HUDEP-2 (cell line): ENCODE data around the gene ATP6V1C2.

Experiments used
- DNase-seq, 76 experiments: peaks; one replicate each; lab custom pipeline; 2025; ENCODE audit not compliant: unreplicated experiment in 76 of 76; lab: John Stamatoyannopoulos, UW

The ATP6V1C2 gene

DNA sequence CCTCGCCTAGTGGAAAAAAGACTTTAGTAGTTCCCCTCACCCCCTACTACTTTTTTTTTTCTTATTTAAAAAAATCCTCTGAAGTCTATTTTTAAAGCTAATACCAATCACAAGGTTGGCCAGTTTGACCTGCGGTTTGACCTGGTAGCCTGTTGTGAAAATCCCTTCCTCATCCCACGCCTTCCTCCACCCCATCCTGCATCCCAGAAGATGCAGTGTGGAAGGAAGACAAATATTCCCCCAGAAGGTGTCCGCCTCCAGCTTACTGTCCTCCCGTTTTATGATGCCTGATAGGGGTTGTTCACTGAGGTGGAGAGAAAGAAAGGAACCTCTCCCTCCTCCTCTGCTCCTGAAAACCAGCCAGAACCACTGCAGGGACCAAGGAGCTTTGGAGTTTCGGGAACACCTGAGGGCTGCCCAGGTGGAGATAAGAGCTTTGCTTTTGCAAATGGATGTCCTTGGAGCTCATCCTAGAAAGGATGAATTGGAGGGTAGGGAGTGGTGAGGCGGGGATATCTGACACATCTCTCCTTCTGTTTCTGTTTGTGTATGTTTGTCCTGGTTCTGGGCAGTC lies 909 bp downstream of the ATP6V1C2 start:
- DNase-seq, result no peak

DNA sequence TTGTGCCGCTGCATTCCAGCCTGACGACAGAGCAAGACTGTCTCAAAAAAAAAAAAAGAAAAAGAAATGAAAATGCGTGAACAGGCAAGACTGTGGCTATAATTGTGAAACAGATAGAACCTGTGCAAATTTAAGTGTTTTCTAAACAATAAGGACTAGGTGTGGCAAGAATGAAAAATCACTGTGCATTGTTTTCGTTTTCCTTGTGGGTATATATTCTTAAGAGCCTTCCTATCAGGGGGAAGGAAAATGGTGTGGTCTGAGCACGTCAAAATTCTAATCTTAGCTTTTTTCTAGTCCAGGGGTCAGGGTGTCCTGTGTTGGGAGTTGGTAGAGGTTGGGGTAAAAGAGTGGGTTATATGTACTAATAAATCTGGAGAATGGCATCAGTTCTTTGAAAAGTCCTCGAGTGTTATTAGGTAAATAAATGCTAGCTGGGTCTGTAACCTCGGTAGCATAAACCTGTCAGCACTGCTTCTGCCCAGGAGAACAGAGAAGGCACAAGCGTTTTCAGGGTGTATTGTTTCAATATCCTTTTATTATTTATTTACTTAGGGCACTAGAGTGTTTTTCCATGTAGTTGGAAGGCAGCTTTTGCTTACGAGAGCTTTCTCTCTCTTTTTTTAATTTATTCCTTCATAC lies 11.6 kb downstream of the ATP6V1C2 start:
- DNase-seq, result no peak

DNA sequence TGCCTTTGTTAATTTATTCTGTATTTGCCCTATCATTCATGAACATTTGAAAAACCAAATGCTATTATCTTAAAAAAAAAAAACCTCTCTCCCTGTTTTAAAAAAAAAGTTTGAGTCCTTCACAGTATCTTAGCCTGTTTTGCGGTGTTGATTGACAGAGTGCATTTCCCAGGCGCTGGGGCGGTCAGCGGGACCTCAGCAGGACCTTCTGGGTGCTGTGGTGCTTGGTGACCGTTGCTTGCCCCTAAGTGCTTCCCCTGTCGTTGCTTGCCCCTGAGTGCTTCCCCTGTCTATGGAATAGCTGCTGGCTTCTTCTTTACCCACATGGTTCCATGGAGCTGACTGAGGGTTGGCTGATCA lies 12.1 kb downstream of the ATP6V1C2 start:
- DNase-seq, result no peak

DNA sequence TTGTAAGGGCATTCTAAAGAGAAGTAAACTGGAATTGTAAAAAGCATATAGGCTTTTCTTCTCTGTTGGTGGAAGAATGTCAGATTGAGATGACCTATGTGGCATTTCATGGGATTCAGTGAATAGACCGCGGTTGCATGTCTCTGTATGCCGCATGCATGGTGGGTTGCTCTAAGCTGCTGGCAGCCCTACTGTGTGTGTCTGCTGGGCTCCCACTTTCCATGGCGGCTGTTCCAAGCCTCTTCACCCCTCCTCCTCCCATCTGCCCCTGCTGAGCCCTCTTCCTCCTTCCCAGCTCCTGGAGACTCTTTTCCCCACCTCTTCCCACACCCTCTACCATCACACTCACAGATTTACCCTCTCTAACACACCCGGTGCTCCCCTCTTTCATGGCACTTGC lies 12.6 kb downstream of the ATP6V1C2 start:
- no peak for DNase-seq

DNA sequence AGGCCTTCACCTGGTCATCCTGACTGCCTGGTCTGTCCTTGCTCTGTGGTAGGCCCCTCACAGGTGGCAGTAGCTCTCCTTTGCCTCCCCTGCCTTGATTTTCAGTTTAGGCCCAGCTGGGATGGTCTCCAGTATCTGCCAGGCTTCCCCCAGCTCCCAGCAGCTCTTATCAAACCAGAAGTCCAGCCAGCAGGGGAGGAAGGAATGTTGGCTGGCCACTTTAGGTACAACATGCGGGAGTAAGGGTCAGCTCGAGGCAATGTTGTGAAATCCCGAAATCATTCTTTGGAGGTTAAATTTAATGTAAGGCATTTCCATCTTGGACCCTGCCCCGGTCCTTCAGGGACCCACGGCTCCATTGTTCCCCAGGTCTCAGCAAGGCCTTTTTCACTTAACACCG lies 16.8 kb downstream of the ATP6V1C2 start:
- no peak for DNase-seq

DNA sequence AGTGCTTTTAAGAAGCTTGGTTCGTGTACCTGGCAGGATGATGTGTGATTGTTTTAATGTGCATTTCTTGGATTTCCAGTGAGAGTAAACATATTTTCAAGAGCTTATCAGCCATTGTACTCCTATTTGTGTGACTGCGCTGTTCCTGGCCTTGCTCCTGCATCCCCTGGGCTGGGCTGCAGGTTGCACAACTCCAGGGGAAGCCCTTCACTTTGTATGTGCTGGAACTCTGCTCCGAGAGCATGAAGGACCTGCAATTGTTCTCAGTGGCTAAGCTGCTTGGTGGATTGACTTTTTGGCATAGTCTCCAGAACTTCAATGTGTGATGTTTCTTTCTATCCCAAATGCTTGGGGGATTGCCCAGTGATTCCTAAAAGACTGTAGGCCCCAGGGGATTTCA lies 18.8 kb downstream of the ATP6V1C2 start:
- DNase-seq, result no peak

DNA sequence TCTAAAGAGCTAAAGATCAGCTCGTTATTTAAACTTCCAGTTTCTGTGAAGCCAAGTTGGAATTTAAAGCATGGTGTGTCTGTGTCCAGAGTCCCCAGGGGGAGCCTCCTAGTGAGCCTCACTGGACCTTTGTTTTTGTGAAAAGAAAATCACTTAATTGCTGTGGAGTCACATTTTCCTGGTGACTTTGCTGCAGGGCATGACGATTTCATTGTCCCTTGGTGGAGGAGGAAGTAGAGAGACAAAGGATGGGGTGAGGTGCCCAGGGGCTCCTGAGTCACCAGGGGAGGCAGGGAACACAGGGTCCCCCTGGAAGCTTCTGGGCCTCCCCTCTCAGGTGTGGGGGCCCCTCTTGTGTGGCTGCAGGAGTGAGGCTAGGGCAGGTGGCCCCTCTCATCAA lies 19.7 kb downstream of the ATP6V1C2 start:
- DNase-seq, result no peak

DNA sequence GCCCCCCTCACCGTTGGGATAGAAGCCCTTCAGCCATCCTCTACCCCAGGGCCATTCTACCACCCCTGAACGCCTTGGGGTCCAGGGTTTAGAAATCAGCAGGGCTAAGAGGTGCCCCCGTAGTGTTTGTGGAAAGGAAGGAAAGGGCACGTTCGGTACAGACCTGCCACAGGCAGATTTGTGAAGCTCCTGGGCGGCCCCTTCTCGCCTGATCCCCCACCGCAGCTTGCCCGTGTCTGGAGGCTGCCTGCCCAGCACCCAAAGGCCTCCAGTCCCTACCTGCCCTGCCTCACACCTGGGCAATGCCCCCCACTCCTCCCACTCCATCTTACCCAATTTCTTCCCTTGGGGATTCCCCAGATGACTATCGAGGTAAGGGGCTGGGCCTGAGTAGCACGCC lies 21.2 kb downstream of the ATP6V1C2 start:
- no peak for DNase-seq

DNA sequence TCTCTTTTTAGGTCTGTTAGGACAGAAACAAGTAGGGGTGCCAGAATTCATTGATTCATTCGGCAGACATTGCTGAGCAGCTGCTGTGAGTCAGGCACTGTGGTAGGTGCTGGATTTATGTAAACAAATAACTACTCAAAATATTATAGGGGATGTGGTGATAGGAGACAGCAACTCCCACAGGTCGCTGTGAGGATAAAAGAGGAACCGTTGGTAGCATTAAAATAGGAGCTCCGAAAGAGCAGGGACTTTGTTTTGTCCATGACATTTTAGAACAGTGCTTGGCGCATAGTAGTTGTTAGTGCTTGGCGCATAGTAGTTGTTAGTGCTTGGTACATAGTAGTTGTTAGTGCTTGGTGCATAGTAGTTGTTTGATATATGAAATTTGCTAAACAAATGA lies 29.2 kb downstream of the ATP6V1C2 start:
- DNase-seq, result no peak

DNA sequence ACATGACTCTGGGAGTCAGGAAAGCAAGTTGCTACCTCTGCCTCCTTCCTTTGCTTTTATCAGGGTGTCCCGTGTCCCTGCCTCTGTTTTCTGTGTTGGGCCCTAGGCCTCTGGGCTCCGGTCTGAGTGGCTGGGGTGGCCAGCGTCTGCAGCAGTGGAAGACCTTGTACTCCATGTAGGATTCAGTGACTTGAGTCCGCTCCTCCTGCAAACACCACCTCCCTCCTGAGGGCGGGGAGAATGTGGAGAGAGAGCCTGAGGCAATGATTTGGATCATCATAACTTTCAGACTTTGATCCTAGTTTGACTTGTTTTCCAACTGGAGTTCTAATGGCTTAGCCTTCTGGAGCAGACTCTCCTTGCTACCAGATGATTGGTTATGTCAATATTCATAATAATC lies 30.8 kb downstream of the ATP6V1C2 start:
- no peak for DNase-seq

DNA sequence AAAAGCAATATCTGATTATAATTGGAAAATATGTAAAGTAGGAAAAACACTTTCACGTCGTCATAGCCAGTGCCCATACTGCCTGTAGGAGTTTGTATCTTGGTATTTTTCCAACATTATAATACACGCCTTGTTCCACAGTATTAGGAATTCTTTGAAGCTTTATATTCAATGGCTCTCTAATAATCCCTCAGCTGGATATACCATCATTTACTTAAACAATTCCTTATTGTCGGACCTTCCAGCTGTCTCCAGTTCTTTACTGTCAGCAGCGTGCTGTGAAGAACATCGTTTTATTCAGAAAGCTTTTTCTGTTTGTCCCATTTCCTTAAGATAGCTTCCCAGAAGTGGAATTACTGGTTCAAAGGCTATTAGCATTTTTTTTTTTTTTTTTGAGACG lies 31.7 kb downstream of the ATP6V1C2 start:
- no peak for DNase-seq

DNA sequence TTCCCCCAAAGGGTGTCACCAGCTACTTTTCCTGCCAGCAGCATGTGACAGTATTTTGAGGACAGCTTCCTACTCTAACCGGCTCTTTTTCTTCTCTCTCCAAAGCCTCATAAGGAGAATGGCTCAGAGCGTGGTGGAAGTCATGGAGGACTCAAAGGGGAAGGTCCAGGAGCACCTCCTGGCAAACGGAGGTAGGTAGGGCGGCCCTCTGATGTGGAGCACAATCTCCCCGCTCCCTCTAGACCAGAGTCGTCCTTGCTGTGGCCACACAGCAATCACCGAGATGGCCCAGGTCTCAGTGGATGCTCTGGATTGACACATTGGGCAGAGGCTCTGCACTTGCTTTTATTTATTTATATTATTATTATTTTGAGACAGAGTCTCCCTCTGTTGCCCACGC lies 32.4 kb downstream of the ATP6V1C2 start:
- no peak for DNase-seq

DNA sequence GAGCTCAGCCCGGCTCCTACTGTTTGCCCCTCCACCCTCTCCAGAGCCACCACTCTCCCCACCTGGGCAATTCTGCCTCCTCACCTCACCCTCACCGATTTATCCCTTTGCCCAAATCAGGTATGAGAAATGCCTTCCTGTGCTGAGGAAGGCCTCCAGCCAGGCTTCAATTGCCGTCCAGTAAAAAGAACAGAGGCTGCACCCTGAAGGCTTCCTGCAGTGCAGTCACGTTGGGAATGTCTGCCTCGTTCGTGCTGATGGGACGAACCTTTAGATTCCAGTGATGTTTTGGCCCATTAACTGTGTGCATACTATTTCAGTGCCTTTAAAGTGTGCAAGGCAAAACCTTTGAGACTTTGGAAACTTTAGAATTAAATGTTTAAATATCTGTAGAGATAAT lies 34.2 kb downstream of the ATP6V1C2 start:
- DNase-seq, result no peak

DNA sequence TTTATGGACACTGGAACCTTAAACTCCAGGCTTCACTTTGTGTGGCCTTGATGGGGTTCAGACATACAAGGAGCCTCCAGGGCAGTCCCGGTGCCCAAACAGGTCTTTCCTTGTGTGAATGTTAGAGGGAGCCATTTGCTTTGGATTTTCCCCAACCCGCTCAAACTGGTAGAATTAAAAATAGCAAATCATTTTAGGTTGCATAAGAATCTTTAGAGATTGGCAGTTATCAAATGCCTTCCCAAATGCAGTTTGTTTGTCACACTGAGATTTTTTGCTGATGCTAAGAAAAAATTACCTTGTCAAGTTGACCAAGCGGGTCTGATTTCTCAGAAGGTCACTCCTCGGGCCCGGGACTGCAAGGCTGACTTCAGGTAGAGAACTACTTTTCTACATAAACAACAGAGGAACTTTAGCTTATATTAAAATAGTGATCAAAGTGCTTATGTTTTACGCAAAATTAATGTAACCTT lies 36.4 kb downstream of the ATP6V1C2 start:
- DNase-seq, result no peak

DNA sequence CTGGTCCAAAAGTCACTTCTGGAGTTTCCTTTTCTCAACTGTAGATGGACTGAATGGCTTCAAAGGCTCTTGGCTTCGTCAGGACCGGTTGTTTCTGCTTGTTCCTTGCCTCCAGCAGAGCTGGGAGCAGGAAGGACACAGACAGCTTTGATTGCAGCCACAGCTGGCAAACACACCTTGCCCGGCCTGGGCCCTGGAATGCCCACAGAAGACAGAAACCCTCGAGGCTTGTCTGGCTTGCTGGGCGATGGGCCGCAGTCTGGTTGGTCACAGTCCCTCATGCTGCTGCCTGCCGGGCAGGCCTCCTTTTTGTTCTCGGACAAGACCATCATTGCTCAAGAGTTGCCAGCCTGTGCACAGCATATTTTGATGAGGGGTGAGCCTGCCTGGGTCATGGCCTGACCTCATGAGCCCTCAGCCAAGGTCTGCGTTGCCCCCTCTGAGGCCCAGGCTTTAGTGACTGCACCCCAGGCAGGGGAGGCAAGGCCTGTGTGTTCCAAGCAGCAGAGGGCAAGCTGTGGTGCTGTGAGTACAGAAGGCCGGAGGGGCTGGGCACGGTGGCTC lies 37.8 kb downstream of the ATP6V1C2 start:
- no peak for DNase-seq

DNA sequence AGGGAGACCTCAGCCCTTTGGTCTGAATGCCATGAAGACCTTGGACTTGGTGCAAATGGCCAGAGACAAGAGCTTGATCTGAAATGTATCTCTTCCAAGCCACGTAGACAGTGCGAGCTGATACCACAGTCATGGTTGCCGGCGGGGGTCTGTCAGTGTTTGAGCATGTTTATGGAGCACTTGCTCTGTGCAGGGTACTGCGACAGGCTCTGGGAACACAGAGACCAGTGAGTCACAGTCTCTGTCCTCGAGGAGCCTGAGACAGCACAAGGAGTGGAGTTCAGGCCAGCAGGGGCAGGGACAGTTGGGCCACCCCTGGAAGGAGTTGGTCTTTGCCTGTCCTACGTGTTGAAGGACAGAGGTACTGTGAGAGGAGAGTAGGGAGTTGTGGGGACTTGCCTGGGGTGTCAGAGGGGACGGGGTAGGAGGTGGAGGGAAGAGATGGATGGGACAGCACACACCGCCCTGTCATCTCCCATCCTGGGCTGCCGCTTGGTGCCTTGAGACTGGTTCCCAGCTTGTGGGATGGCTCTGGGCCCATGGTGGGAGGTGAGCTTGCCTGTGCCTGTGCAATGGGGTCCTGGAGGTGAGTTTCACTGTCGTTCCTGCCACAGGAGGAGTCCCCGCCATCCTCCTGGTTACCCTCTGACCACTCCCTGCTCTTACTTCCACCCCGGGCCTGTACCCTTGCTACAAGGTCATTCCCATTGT lies 39.5 kb downstream of the ATP6V1C2 start:
- no peak for DNase-seq

DNA sequence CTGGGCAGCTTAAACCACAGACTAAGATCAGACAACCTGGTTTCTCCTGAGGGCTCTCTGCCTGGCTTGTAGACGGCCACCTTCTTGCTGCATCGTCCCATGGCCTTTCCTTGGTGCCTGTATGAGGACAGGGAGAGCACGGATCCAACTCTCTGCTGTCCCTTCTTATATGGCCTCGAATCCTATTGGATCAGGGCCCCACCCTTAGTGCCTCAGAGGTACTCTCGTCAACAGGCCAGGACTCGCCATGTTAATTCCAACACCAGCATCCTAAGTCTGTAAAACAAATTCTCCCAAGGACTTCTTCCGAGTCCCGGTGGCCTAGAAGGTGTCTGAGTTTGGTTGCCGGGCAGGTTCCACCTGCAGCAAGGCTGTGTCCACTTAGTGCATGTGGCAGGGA lies 40.2 kb downstream of the ATP6V1C2 start:
- no peak for DNase-seq

DNA sequence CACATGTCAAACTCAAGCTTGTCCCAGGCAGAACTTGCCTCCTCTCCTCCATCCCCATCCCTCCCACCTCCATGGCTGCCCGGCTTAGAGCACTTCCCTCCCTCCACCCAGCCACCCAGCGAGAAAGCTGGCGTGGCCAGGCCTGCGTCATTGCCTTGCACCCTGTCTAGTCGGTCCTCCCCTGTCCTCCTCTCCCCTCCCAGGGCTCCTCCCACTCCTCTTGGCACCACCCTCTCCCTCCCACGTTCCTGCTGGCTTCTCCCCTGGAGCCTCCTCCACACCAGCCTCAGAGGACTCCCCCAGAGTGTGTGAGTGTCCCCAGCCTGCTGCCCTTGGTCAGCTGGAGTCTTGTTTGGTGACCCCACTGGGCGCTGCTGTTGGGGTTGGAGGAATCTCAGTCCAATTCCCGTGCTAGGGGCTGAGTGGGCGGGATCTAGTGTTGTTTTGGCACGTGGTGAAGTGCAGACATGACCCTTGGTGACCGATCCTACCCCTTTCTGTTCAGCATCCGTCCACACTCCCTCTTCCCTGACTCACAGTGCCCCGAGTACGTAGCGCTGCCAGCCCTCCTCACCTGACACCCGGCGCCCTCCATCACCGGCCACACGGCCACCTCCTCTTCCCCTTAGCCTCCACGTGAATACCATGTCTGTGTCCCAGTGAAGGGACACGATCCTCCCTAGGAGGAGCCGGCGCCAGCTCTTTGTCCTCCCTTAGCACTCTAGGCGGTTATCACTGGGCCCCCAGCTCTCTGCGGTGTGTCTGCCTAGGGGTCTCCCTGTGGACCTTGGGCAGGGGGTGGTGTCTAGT lies 41.4 kb downstream of the ATP6V1C2 start:
- peak in 27 of 76 experiments; percentile 4 to 44 (median 19) for DNase-seq

DNA sequence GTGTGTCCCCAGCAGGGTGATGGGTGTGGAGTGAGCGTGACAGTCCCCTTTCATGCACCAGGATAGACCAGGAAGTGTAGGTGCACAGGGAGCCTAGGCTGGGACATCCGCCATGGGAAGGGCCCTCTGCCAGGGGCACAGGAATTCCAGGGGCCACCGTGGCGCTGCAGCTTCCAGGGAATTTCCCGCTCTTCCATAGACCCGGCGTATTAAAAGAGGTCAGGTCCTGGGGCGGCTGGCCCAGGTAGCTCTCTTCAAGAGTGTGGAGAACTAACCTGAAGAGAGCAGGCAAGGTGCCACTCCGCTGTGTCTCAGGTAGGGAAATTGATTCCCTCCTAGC lies 42.0 kb downstream of the ATP6V1C2 start:
- no peak for DNase-seq

DNA sequence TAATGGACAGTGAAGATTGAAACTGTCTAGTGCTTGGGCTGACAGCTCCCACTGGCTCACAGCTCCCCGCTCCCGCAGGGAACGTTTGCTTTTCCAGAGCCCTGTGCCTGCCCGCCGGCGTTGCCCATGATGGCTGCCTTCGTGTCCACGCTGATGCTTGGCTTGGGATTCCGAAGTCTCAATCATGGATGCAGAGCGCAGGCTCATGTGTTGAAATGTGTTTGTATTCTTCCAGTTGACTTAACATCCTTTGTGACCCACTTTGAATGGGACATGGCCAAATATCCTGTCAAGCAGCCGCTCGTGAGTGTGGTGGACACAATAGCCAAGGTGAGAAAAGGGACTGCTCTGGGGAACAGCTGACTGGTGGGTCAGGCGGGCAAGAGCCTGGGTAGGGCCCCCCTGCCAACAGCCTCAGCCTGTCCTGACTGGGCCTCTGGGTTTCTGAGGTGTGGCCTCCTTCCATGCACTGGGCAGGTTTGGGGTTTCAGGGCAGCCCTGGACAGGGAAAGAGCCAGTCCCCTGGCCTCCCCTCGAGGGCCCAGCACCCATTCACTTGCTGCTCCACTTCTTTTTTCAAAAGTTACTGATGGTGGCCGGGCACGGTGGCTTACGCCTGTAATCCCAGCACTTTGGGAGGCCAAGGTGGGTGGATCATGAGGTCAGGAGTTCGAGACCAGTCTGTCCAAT lies 42.8 kb downstream of the ATP6V1C2 start:
- DNase-seq, result no peak

DNA sequence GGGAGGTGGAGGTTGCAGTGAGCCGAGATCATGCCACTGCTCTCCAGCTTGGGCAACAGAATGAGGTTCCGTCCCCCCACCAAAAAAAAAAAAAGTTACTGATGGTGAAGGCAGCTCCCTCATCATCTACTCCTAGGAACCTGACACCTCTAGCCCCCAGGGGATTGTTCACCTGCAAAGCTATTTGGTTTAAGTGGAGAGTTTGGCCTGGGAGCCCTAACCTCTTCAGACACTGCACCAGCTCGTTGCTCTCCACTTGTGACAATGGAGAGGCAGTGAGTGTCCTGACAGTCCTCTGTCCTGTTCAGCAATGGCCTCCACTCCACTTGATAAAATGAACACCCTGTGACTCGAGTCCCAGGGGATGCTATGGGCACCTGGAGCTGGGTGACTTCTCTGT lies 43.5 kb downstream of the ATP6V1C2 start:
- no peak for DNase-seq
